Measurements from ENCODE around the gene ANGPT4. TPM values are rescaled to one million over a fixed set of nuclear protein-coding genes. Genes with fewer than 3 reads are reported as not detected.

ANGPT4 gene
- polyA plus RNA-seq, 3 donors: 0.07 to 0.14 TPM; not detected in 1

- Histone ChIP-seq H2AFZ (ENCODE audit: insufficient read depth, low read depth, low read length, poor library complexity, severe bottlenecking) (no peak overlapping the region), H3K9me3 (replicated peaks in 1 of 2; ENCODE audit: control insufficient read depth in 1 of 2, insufficient read depth in 1 of 2, low read length in 2 of 2) (no peaks in the 10 kb centered on the region), H3K36me3 (replicated peaks in 1 of 2; ENCODE audit: control insufficient read depth in 1 of 2, insufficient read depth in 2 of 2, low read length in 2 of 2) (no peaks in the 10 kb centered on the region), H4K20me1 (ENCODE audit: insufficient read depth, low read length) (no peaks in the 10 kb centered on the region), H3K27ac (ENCODE audit: low read depth in 1 of 2, low read length in 2 of 2) (no peak overlapping the region), H3K4me3 (replicated peaks in 1 of 3; ENCODE audit: low read depth in 2 of 3, low read length in 3 of 3) (no peak overlapping the region), H3K27me3 (ENCODE audit: control insufficient read depth in 2 of 2, insufficient read depth in 2 of 2, low read length in 2 of 2) (no peaks in the 10 kb centered on the region), H3K79me2 (ENCODE audit: insufficient read depth, low read length) (no peaks in the 10 kb centered on the region), H3K4me1 (ENCODE audit: control insufficient read depth in 1 of 2, insufficient read depth in 2 of 2, low read length in 2 of 2) (no peaks in the 10 kb centered on the region), H3K9ac (ENCODE audit: insufficient read depth, low read length, poor library complexity, severe bottlenecking) (no peak overlapping the region), H3K4me2 (replicated peaks; ENCODE audit: extremely low read depth, low read length, poor library complexity, severe bottlenecking) (no peak overlapping the region)
- Mint-ChIP-seq H3K36me3 (no peaks in the 10 kb centered on the region), H3K27ac (peak overlapping the region in 1 of 7 donors; percentile 3), H3K4me1 (no peaks in the 10 kb centered on the region), H3K27me3 (ENCODE audit: low read depth in 3 of 3) (peaks cover 6 to 14% (median 11%) of the 10 kb centered on the region in 3 donors), H3K9me3 (no peaks in the 10 kb centered on the region), H3K4me3 (no peak overlapping the region)
- TF ChIP-seq CTCF (IDR thresholded peaks at IDR 0.05): no peak
- intact Hi-C loops (cut with micrococcal nuclease): no loop called here
- no peak for DNase-seq
- 90% methylated on average over 5 of the region's 5 CpGs for WGBS (ENCODE audit: insufficient coverage)
These were observed 24.8 kb upstream of the ANGPT4 start for GRCh38 chr20:940926-941325.

GRCh38 chr20:939606-940005 is 23.5 kb upstream of the ANGPT4 start:
- no peaks in the 10 kb centered on the region for H3K36me3 ChIP-seq (replicated peaks in 1 of 2; ENCODE audit: control insufficient read depth in 1 of 2, insufficient read depth in 2 of 2, low read length in 2 of 2)
- H3K27me3 Mint-ChIP-seq (ENCODE audit: low read depth in 3 of 3): peaks cover 3 to 11% (median 10%) of the 10 kb centered on the region in 3 donors
- no peak for TF ChIP-seq CTCF (IDR thresholded peaks at IDR 0.05)

More at GRCh38 chr20:939606-940005, 23.5 kb upstream of the ANGPT4 start:
- intact Hi-C loops (cut with micrococcal nuclease): no loop called here
- H3K9me3 Mint-ChIP-seq: no peaks in the 10 kb centered on the region
- Histone ChIP-seq H3K9ac (ENCODE audit: insufficient read depth, low read length, poor library complexity, severe bottlenecking) (no peak overlapping the region), H3K27me3 (ENCODE audit: control insufficient read depth in 2 of 2, insufficient read depth in 2 of 2, low read length in 2 of 2) (no peaks in the 10 kb centered on the region), H3K79me2 (ENCODE audit: insufficient read depth, low read length) (no peaks in the 10 kb centered on the region), H2AFZ (ENCODE audit: insufficient read depth, low read depth, low read length, poor library complexity, severe bottlenecking) (no peak overlapping the region), H3K27ac (ENCODE audit: low read depth in 1 of 2, low read length in 2 of 2) (no peak overlapping the region), H3K9me3 (replicated peaks in 1 of 2; ENCODE audit: control insufficient read depth in 1 of 2, insufficient read depth in 1 of 2, low read length in 2 of 2) (no peaks in the 10 kb centered on the region), H3K4me2 (replicated peaks; ENCODE audit: extremely low read depth, low read length, poor library complexity, severe bottlenecking) (no peak overlapping the region), H3K4me3 (replicated peaks in 1 of 3; ENCODE audit: low read depth in 2 of 3, low read length in 3 of 3) (no peak overlapping the region), H4K20me1 (ENCODE audit: insufficient read depth, low read length) (no peaks in the 10 kb centered on the region), H3K4me1 (ENCODE audit: control insufficient read depth in 1 of 2, insufficient read depth in 2 of 2, low read length in 2 of 2) (no peaks in the 10 kb centered on the region)
- H3K36me3 Mint-ChIP-seq: no peaks in the 10 kb centered on the region
- WGBS (ENCODE audit: insufficient coverage): 93% methylated on average over 5 of the region's 5 CpGs
- no peak overlapping the region for H3K4me3 Mint-ChIP-seq
- DNase-seq: no peak
- H3K27ac Mint-ChIP-seq: no peak overlapping the region
- no peaks in the 10 kb centered on the region for H3K4me1 Mint-ChIP-seq
